Prostate gland (tissue), 2 donors: ENCODE measurements around the gene SIGLEC10.

Source experiments
- CTCF ChIP-seq, 4 experiments: fragments of 200-600 bp in 2 of 4; fragments of 450-650 bp in 2 of 4; sonication (generic) in 2 of 4; IDR thresholded peaks; 1 replicate in 3 of 4; 2 replicates in 1 of 4; pipeline ENCODE4 v1.5.1; 2016 to 2019; ENCODE audit warnings: antibody characterized with exemption in 4 of 4, mild to moderate bottlenecking in 2 of 4, moderate library complexity in 2 of 4
- POLR2A ChIP-seq: fragments of 450-650 bp; IDR thresholded peaks from one replicate; pipeline ENCODE4 v1.6.1; 2016; ENCODE audit warnings: antibody characterized with exemption, mild to moderate bottlenecking

GRCh38 chr19:51372649-51373504 lies 44.6 kb downstream of the SIGLEC10 start, which contains the start of gene NKG7:
- no peak for TF ChIP-seq CTCF (IDR thresholded peaks at IDR 0.05)
- TF ChIP-seq POLR2A, result no peak
